ENCODE measurements around the gene MIGA2.

The MIGA2 gene

DNA sequence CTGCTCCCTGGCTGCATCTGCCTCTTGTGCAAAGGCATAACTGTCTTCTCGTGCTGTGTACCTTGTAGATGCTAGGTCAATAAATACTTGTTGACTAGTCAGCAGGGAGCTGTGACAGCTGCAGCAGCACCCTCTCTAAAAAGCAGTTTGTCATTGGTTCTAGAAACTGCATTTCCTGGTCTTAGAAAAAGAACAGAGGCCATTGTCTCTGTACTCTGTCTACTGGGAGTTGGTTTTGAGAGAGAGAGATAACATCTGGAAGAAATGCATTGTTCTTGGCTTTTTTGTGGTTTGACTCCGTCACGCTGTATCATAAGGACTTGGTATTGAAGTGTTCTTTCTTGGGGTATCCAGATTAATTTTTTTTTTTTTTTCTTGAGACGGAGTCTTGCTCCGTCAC lies 40.6 kb upstream of the MIGA2 start:
- Histone ChIP-seq H2BK15ac (ENCODE audit: low read depth, poor library complexity, severe bottlenecking) (no peak overlapping the region), H4K8ac (ENCODE audit: low read length) (no peak overlapping the region), H3K79me1 (replicated peaks; ENCODE audit: low read length, poor library complexity, severe bottlenecking) (peaks cover 5% of the 10 kb centered on the region), H2BK12ac (ENCODE audit: low read length in 2 of 2) (no peak overlapping the region), H3K4me2 (ENCODE audit: low read length, poor library complexity, severe bottlenecking) (no peak overlapping the region), H3K4me3 (ENCODE audit: insufficient read depth in 1 of 2, low read depth in 1 of 2, low read length in 2 of 2) (no peak overlapping the region), H3K9me3 (ENCODE audit: control insufficient read depth, low read length) (no peaks in the 10 kb centered on the region), H3K4me1 (ENCODE audit: control insufficient read depth, insufficient read depth, low read depth, low read length) (no peaks in the 10 kb centered on the region), H2BK5ac (ENCODE audit: low read depth, low read length, poor library complexity, severe bottlenecking) (no peak overlapping the region), H4K91ac (ENCODE audit: low read length) (no peak overlapping the region), H3K4ac (ENCODE audit: low read depth in 1 of 2, low read length in 2 of 2) (no peak overlapping the region), H3K27ac (ENCODE audit: low read length, poor library complexity, severe bottlenecking) (no peak overlapping the region), H3K18ac (ENCODE audit: low read depth in 1 of 2, low read length in 2 of 2) (no peak overlapping the region), H2AK5ac (ENCODE audit: low read length, severe bottlenecking) (no peak overlapping the region), H2AFZ (ENCODE audit: low read depth, low read length) (no peak overlapping the region), H3K14ac (ENCODE audit: low read length in 2 of 2) (no peak overlapping the region), H3K9ac (ENCODE audit: low read length) (no peak overlapping the region), H3K36me3 (ENCODE audit: control insufficient read depth in 1 of 2, insufficient read depth in 2 of 2, low read depth in 1 of 2, low read length in 2 of 2) (peaks cover 70 to 81% of the 10 kb centered on the region in 2 experiments), H3K27me3 (ENCODE audit: control insufficient read depth in 1 of 2, insufficient read depth in 1 of 2, low read length in 2 of 2) (no peaks in the 10 kb centered on the region), H3K23ac (ENCODE audit: low read length in 2 of 2) (no peak overlapping the region), H2BK120ac (ENCODE audit: low read depth, low read length) (no peak overlapping the region)
- no peak for DNase-seq
- WGBS, result 91% methylated on average over 5 of the region's 5 CpGs

DNA sequence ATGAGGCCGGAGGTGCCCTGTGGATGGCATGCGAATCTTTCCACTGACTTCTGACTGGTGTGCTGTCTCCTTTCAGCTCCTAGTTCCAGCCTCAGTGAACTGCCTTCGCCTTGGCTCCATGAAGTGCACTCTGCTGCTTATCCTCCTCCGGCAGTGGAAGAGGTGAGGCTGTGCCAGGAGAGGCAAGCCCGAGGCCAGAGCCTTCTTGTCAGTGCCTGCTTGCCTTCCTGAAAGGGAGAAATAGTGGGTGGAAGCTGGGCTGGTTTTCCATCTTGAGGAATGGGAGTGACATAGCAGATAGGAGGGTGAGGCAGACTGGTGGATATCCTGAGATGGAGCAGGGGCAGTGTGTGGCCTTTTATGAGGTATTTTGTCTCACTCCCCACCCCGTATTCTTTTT lies 38.0 kb upstream of the MIGA2 start:
- Histone ChIP-seq H3K14ac (ENCODE audit: low read length in 2 of 2) (no peak overlapping the region), H2AFZ (ENCODE audit: low read depth, low read length) (no peak overlapping the region), H3K4ac (ENCODE audit: low read depth in 1 of 2, low read length in 2 of 2) (no peak overlapping the region), H3K79me1 (replicated peaks; ENCODE audit: low read length, poor library complexity, severe bottlenecking) (peaks cover 4% of the 10 kb centered on the region), H3K36me3 (ENCODE audit: control insufficient read depth in 1 of 2, insufficient read depth in 2 of 2, low read depth in 1 of 2, low read length in 2 of 2) (peaks cover 80 to 93% of the 10 kb centered on the region in 2 experiments), H3K9me3 (ENCODE audit: control insufficient read depth, low read length) (no peaks in the 10 kb centered on the region), H3K9ac (ENCODE audit: low read length) (no peak overlapping the region), H3K18ac (ENCODE audit: low read depth in 1 of 2, low read length in 2 of 2) (no peak overlapping the region), H3K4me3 (ENCODE audit: insufficient read depth in 1 of 2, low read depth in 1 of 2, low read length in 2 of 2) (no peak overlapping the region), H2BK12ac (ENCODE audit: low read length in 2 of 2) (no peak overlapping the region), H2AK5ac (ENCODE audit: low read length, severe bottlenecking) (no peak overlapping the region), H3K4me2 (ENCODE audit: low read length, poor library complexity, severe bottlenecking) (no peak overlapping the region), H3K27ac (ENCODE audit: low read length, poor library complexity, severe bottlenecking) (no peak overlapping the region), H3K4me1 (ENCODE audit: control insufficient read depth, insufficient read depth, low read depth, low read length) (no peaks in the 10 kb centered on the region), H3K27me3 (ENCODE audit: control insufficient read depth in 1 of 2, insufficient read depth in 1 of 2, low read length in 2 of 2) (no peaks in the 10 kb centered on the region), H2BK5ac (ENCODE audit: low read depth, low read length, poor library complexity, severe bottlenecking) (no peak overlapping the region), H2BK120ac (ENCODE audit: low read depth, low read length) (no peak overlapping the region), H3K23ac (ENCODE audit: low read length in 2 of 2) (no peak overlapping the region), H4K91ac (ENCODE audit: low read length) (no peak overlapping the region), H4K8ac (ENCODE audit: low read length) (no peak overlapping the region), H2BK15ac (ENCODE audit: low read depth, poor library complexity, severe bottlenecking) (no peak overlapping the region)
- DNase-seq, result no peak
- 97% methylated on average over 5 of the region's 6 CpGs for WGBS

DNA sequence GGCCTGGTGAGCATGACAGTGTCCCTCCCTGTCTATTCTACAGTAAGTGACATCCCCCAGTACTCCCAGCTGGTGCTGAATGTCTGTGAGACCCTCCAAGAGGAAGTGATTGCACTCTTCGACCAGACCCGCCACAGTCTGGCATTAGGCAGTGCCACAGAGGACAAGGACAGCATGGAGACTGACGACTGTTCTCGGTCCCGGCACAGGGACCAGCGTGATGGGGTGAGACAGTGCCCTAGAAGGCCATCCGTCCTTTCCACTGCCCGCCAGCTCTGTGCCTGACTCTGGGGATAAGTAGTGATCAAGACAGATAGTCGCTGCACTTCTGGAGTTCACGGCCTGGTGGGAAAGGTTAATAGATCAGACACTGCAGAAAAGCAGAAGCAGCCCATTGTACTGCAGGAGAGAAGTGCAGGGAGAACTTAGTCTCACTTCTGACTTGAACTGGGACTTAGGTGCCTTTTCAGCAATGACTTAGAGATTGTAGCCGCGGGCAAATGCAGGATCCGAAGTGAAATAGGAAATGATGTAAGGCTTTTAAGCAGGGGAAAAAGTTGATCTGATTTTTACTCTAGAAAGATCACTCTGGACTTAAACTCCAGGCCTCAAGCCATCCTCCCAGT lies 36.7 kb upstream of the MIGA2 start:
- Histone ChIP-seq H2BK5ac (ENCODE audit: low read depth, low read length, poor library complexity, severe bottlenecking) (no peak overlapping the region), H3K36me3 (ENCODE audit: control insufficient read depth in 1 of 2, insufficient read depth in 2 of 2, low read depth in 1 of 2, low read length in 2 of 2) (peaks cover 78 to 83% of the 10 kb centered on the region in 2 experiments), H3K4ac (ENCODE audit: low read depth in 1 of 2, low read length in 2 of 2) (no peak overlapping the region), H2BK12ac (ENCODE audit: low read length in 2 of 2) (no peak overlapping the region), H3K4me2 (ENCODE audit: low read length, poor library complexity, severe bottlenecking) (no peak overlapping the region), H2AK5ac (ENCODE audit: low read length, severe bottlenecking) (no peak overlapping the region), H3K9ac (ENCODE audit: low read length) (no peak overlapping the region), H3K79me1 (replicated peaks; ENCODE audit: low read length, poor library complexity, severe bottlenecking) (peaks cover 3% of the 10 kb centered on the region), H2BK120ac (ENCODE audit: low read depth, low read length) (no peak overlapping the region), H3K23ac (ENCODE audit: low read length in 2 of 2) (no peak overlapping the region), H3K4me1 (ENCODE audit: control insufficient read depth, insufficient read depth, low read depth, low read length) (no peaks in the 10 kb centered on the region), H2AFZ (ENCODE audit: low read depth, low read length) (no peak overlapping the region), H3K9me3 (ENCODE audit: control insufficient read depth, low read length) (no peaks in the 10 kb centered on the region), H2BK15ac (ENCODE audit: low read depth, poor library complexity, severe bottlenecking) (no peak overlapping the region), H4K8ac (ENCODE audit: low read length) (no peak overlapping the region), H4K91ac (ENCODE audit: low read length) (no peak overlapping the region), H3K27ac (ENCODE audit: low read length, poor library complexity, severe bottlenecking) (no peak overlapping the region), H3K18ac (ENCODE audit: low read depth in 1 of 2, low read length in 2 of 2) (no peak overlapping the region), H3K14ac (ENCODE audit: low read length in 2 of 2) (no peak overlapping the region), H3K4me3 (ENCODE audit: insufficient read depth in 1 of 2, low read depth in 1 of 2, low read length in 2 of 2) (no peak overlapping the region), H3K27me3 (ENCODE audit: control insufficient read depth in 1 of 2, insufficient read depth in 1 of 2, low read length in 2 of 2) (no peaks in the 10 kb centered on the region)
- no peak for DNase-seq
- 97% methylated on average over 13 of the region's 13 CpGs for WGBS

DNA sequence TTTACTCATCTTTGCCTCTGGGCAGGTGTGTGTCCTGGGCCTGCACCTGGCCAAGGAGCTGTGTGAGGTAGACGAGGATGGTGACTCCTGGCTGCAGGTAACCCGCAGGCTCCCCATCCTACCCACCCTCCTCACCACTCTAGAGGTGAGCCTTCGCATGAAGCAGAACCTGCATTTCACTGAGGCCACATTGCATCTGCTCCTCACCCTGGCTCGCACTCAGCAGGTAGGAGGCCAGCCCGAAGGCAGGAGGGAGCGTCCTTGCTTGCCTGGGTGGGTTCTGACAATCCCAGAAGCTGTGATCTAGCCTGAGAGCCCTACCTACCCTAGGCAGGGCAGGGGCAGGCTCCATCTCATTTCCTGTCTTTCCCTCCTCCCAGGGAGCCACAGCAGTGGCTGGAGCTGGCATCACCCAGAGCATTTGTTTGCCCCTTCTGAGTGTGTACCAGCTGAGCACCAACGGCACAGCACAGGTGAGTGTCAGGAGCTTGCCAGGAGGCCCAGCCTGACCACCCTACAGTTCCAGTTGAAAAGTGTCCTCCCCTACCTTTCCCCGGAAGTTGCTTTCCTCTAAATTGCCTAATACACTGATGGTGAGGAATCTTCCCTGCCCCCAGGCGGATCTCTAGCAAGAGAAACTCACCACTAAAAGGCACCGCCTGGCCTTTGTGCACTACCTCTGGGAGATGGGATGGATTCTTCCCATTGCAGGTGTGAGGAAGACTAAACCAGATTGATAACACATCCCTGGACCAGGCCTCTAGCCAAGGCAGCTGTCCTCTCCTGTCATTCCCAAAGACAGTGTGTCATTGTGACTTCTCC lies 34.7 kb upstream of the MIGA2 start:
- Histone ChIP-seq H3K4ac (ENCODE audit: low read depth in 1 of 2, low read length in 2 of 2) (no peak overlapping the region), H3K27ac (ENCODE audit: low read length, poor library complexity, severe bottlenecking) (no peak overlapping the region), H3K18ac (ENCODE audit: low read depth in 1 of 2, low read length in 2 of 2) (no peak overlapping the region), H3K36me3 (ENCODE audit: control insufficient read depth in 1 of 2, insufficient read depth in 2 of 2, low read depth in 1 of 2, low read length in 2 of 2) (peaks cover 82 to 83% of the 10 kb centered on the region in 2 experiments), H2AFZ (ENCODE audit: low read depth, low read length) (no peak overlapping the region), H3K14ac (ENCODE audit: low read length in 2 of 2) (no peak overlapping the region), H3K4me1 (ENCODE audit: control insufficient read depth, insufficient read depth, low read depth, low read length) (peaks cover 2% of the 10 kb centered on the region), H3K23ac (ENCODE audit: low read length in 2 of 2) (no peak overlapping the region), H3K27me3 (ENCODE audit: control insufficient read depth in 1 of 2, insufficient read depth in 1 of 2, low read length in 2 of 2) (no peaks in the 10 kb centered on the region), H2BK15ac (ENCODE audit: low read depth, poor library complexity, severe bottlenecking) (peak overlapping the region; percentile 28), H2BK5ac (ENCODE audit: low read depth, low read length, poor library complexity, severe bottlenecking) (no peak overlapping the region), H2AK5ac (ENCODE audit: low read length, severe bottlenecking) (no peak overlapping the region), H3K9me3 (ENCODE audit: control insufficient read depth, low read length) (no peaks in the 10 kb centered on the region), H4K8ac (ENCODE audit: low read length) (no peak overlapping the region), H3K9ac (ENCODE audit: low read length) (no peak overlapping the region), H3K4me2 (ENCODE audit: low read length, poor library complexity, severe bottlenecking) (no peak overlapping the region), H2BK120ac (ENCODE audit: low read depth, low read length) (no peak overlapping the region), H2BK12ac (ENCODE audit: low read length in 2 of 2) (no peak overlapping the region), H3K79me1 (replicated peaks; ENCODE audit: low read length, poor library complexity, severe bottlenecking) (peaks cover 3% of the 10 kb centered on the region), H4K91ac (ENCODE audit: low read length) (no peak overlapping the region), H3K4me3 (ENCODE audit: insufficient read depth in 1 of 2, low read depth in 1 of 2, low read length in 2 of 2) (no peak overlapping the region)
- WGBS, result 98% methylated on average over 10 of the region's 10 CpGs
- DNase-seq, result no peak

Data from mesenchymal stem cell (in vitro differentiated cells and primary cell).